Ectodermal cell (in vitro differentiated cells): ENCODE data around the gene EVC2.

ENCODE experiments used
- H3K27ac ChIP-seq: 2 replicates; pipeline ENCODE4 v1.7.0; 2013; ENCODE audit warnings: mild to moderate bottlenecking, low read depth, low read length; ENCODE audit not compliant: insufficient read depth, poor library complexity, severe bottlenecking
- H3K27me3 ChIP-seq: 2 replicates; pipeline ENCODE4 v1.7.0; 2013; ENCODE audit warnings: mild to moderate bottlenecking, low read length; ENCODE audit not compliant: insufficient read depth, control insufficient read depth, poor library complexity, severe bottlenecking
- H3K36me3 ChIP-seq: one replicate; pipeline ENCODE4 v1.7.0; 2013; ENCODE audit warnings: low read length; ENCODE audit not compliant: control insufficient read depth, insufficient read depth
- H3K4me1 ChIP-seq: one replicate; pipeline ENCODE4 v1.7.0; 2013; ENCODE audit warnings: low read length; ENCODE audit not compliant: control insufficient read depth, insufficient read depth
- H3K4me3 ChIP-seq: 2 replicates; pipeline ENCODE4 v1.7.0; 2013; ENCODE audit warnings: low read depth, low read length, control low read depth; ENCODE audit not compliant: insufficient read depth
- H3K9me3 ChIP-seq: 2 replicates; pipeline ENCODE4 v1.7.0; 2013; ENCODE audit warnings: mild to moderate bottlenecking, low read length, moderate library complexity; ENCODE audit not compliant: control insufficient read depth
- WGBS, 2 experiments: methylation state at CpG; one replicate each; pipeline ENCODE4 v1.1.7; 2013; ENCODE audit warnings: missing lambda C conversion rate in 2 of 2; 5-methylcytosine and 5-hydroxymethylcytosine counted together

The EVC2 gene

GRCh38 chr4:5752376-5753184, 44.2 kb upstream of the EVC2 start:
- H3K4me1 ChIP-seq, result peaks cover 11% of the 10 kb centered on the region
- H3K4me3 ChIP-seq, result no peak overlapping the region
- H3K9me3 ChIP-seq, result no peaks in the 10 kb centered on the region
- 49 to 52% methylated on average over 25 to 26 of the region's 26 CpGs for WGBS, 2 experiments
- peaks cover 13% of the 10 kb centered on the region for H3K36me3 ChIP-seq
- no peak overlapping the region for H3K27ac ChIP-seq
- H3K27me3 ChIP-seq, result no peaks in the 10 kb centered on the region

DNA sequence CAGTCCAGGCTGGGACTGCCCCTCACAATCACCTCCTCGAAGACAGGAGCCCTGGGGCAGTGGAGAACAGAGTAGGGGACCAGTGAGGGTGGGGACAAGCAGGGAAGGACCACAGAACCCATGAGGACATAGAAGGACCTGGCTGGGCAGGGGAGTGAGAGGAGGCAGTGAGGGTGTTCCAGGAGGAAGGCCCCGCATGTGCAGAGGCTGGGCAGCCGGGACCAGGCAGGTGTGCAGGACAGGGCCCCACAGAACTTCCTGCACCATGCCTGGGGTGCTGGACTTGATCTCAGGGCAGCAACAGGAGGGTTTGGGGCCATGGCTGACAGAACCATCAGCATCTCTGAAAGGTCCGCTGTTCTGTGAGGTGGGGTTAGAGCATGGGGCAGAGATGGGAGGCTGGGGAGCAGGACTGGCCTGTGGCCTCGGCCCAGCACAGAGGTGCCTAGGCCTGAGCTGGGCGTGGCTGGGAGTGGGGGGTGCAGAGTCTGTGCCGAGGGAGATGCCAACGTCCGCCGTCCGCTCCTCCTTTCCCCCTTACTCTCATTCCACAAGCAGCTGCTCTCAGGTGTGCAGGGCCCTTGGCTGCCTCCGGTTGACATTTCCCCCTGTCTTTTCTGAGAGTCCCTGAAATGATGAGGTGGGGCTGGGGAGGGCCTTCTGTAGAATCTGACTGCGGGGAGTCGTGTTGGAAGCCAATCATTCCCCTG, 43.5 kb upstream of the EVC2 start:
- H3K9me3 ChIP-seq, result no peaks in the 10 kb centered on the region
- WGBS, 2 experiments, result 49 to 53% methylated on average over 14 of the region's 14 CpGs
- peaks cover 8% of the 10 kb centered on the region for H3K36me3 ChIP-seq
- H3K4me1 ChIP-seq, result peaks cover 11% of the 10 kb centered on the region
- H3K27me3 ChIP-seq, result no peaks in the 10 kb centered on the region
- no peak overlapping the region for H3K4me3 ChIP-seq
- H3K27ac ChIP-seq, result no peak overlapping the region

GRCh38 chr4:5750946-5751665, 42.7 kb upstream of the EVC2 start:
- H3K4me1 ChIP-seq, result peaks cover 11% of the 10 kb centered on the region
- H3K36me3 ChIP-seq, result peaks cover 6% of the 10 kb centered on the region
- H3K27me3 ChIP-seq, result no peaks in the 10 kb centered on the region
- H3K4me3 ChIP-seq, result no peak overlapping the region
- H3K9me3 ChIP-seq, result no peaks in the 10 kb centered on the region
- no peak overlapping the region for H3K27ac ChIP-seq
- WGBS, 2 experiments, result 83 to 85% methylated on average over 17 of the region's 17 CpGs

- Histone ChIP-seq H3K36me3 (peaks cover 6% of the 10 kb centered on the region), H3K27me3 (no peaks in the 10 kb centered on the region), H3K4me3 (no peak overlapping the region), H3K27ac (no peak overlapping the region), H3K4me1 (peaks cover 11% of the 10 kb centered on the region), H3K9me3 (no peaks in the 10 kb centered on the region)
- 95% methylated on average over 10 of the region's 10 CpGs for WGBS, 2 experiments
These were observed 41.9 kb upstream of the EVC2 start for GRCh38 chr4:5750052-5750945.

DNA sequence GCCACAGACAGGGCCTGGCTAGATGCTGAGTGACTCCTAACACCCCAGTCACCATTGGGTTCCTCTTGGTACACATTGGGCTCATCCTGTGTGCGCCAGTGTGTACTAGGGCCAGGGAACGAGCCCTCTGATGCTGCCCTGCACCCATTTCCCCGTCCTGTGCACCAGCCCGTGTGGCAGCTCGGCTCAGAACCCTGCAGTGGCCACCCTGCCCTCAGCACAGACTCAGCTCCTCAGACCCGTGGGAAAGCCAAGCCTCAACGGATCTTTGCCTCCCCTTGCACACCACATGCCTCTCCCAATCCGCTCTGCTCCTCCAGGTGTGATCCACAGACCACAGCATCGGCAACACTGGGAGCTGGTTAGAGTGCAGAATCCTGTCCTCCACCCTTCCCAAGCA, 41.2 kb upstream of the EVC2 start:
- H3K4me1 ChIP-seq, result peaks cover 11% of the 10 kb centered on the region
- no peaks in the 10 kb centered on the region for H3K27me3 ChIP-seq
- H3K27ac ChIP-seq, result no peak overlapping the region
- 92 to 94% methylated on average over 9 of the region's 9 CpGs for WGBS, 2 experiments
- H3K9me3 ChIP-seq, result no peaks in the 10 kb centered on the region
- no peak overlapping the region for H3K4me3 ChIP-seq
- no peaks in the 10 kb centered on the region for H3K36me3 ChIP-seq

DNA sequence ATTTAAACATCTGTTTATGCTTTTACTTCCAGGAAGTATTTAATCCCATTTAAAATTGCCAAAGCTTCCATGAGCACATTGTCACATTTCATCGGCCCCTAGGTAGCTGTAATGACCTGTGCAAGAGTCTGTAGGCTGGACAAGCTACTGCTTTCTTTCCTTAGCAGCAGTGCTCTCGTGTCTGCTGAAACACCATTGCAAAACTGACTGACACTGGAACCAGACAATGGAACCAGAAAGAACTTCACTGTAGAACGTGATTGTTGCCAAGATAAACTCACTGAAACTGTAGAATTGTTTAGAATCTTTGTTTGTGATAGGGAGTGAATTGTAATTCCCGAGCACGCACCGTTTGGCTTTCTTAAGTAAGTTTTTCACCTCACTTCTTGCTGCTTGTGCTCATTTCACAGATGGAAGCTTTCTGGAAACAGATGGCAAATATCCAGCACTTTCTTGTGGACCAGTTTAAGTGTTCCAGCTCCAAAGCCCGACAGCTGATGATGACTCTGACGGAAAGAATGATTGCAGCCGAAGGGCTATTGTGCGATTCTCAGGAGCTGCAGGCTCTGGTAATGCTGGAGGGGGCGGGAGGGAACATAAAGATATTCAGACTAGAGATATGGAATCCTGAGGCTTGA, 39.5 kb upstream of the EVC2 start:
- H3K9me3 ChIP-seq, result no peaks in the 10 kb centered on the region
- WGBS, 2 experiments, result 80 to 85% methylated on average over 11 of the region's 11 CpGs
- no peak overlapping the region for H3K27ac ChIP-seq
- H3K4me3 ChIP-seq, result no peak overlapping the region
- H3K4me1 ChIP-seq, result peaks cover 11% of the 10 kb centered on the region
- no peaks in the 10 kb centered on the region for H3K27me3 ChIP-seq
- peaks cover 3% of the 10 kb centered on the region for H3K36me3 ChIP-seq

DNA sequence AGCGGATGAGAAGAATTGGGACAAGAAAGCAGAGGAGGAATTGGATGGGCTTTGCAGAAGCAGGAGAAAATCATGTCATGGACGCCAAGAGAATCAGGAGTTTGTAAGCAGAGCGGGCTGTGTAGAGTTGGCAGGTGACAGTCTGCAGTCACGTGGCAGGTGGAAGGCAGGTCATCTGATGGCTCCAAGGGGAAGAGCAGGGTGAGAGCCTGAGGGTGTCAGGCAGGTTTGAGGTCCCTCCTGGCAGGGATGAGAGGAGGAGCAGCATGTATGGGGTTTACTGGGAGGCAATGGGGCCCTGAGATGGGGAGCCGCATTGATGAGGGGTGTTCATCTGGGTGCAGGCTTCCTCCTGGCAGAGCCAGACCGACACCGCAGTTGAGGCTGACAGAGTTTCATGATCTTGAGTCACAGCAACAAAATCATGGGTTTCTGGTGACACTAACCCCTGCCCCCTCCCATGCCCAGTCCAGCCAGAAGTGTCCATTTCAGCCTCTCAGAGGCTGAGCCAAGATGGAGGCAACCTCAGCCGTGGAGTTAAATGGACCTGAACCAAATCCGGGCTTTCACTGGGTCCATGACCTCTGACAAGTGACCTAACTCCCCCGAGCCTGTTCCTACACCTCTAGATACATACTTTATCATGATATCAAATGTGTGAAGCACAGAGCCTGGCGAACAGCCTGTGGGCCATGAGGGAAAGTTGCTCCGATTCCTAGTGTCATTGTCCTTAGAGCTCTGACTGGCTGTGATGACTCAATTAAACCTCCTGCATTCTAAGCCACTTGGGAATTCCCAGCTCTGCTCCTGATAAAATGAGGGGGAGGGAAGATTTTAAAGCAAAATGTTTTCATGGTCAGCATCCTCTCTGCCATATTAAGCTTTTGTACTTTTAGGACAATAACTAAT, 38.7 kb upstream of the EVC2 start:
- WGBS, 2 experiments, result 79 to 82% methylated on average over 11 of the region's 12 CpGs
- peaks cover 7% of the 10 kb centered on the region for H3K36me3 ChIP-seq
- H3K4me3 ChIP-seq, result no peak overlapping the region
- no peaks in the 10 kb centered on the region for H3K27me3 ChIP-seq
- H3K27ac ChIP-seq, result no peak overlapping the region
- no peaks in the 10 kb centered on the region for H3K9me3 ChIP-seq
- H3K4me1 ChIP-seq, result peaks cover 6% of the 10 kb centered on the region

- no peaks in the 10 kb centered on the region for H3K9me3 ChIP-seq
- H3K4me1 ChIP-seq, result no peaks in the 10 kb centered on the region
- 92 to 95% methylated on average over 5 of the region's 5 CpGs for WGBS, 2 experiments
- H3K27ac ChIP-seq, result no peak overlapping the region
- peaks cover 7% of the 10 kb centered on the region for H3K36me3 ChIP-seq
- no peak overlapping the region for H3K4me3 ChIP-seq
- H3K27me3 ChIP-seq, result no peaks in the 10 kb centered on the region
These were observed 37.9 kb upstream of the EVC2 start for GRCh38 chr4:5746250-5746649.

GRCh38 chr4:5742968-5743367, 34.6 kb upstream of the EVC2 start:
- WGBS, 2 experiments, result 88 to 91% methylated on average over 2 of the region's 2 CpGs

More at GRCh38 chr4:5742968-5743367, 34.6 kb upstream of the EVC2 start:
- Histone ChIP-seq H3K27me3 (no peaks in the 10 kb centered on the region), H3K4me3 (no peak overlapping the region), H3K9me3 (no peaks in the 10 kb centered on the region), H3K4me1 (no peaks in the 10 kb centered on the region), H3K27ac (no peak overlapping the region), H3K36me3 (peaks cover 7% of the 10 kb centered on the region)
